ENCODE results near the gene TRPM1.

The TRPM1 gene

GRCh38 chr15:31013863-31014607 is 87.5 kb downstream of the TRPM1 start:
- no peak for DNase-seq

GRCh38 chr15:31012455-31012854 is 89.1 kb downstream of the TRPM1 start:
- no peak for DNase-seq

GRCh38 chr15:31010036-31010435 is 91.5 kb downstream of the TRPM1 start:
- DNase-seq = no peak

GRCh38 chr15:31005660-31006059 is 95.9 kb downstream of the TRPM1 start:
- no peak for DNase-seq

GRCh38 chr15:31004220-31004733 is 97.2 kb downstream of the TRPM1 start:
- no peak for DNase-seq

GRCh38 chr15:31001702-31002101 is 99.8 kb downstream of the TRPM1 start:
- DNase-seq = no peak

- no peak for DNase-seq
Observed at GRCh38 chr15:30999729-31000128, 101.8 kb downstream of the TRPM1 start.

GRCh38 chr15:30997270-30997669 is 104.3 kb downstream of the TRPM1 start:
- no peak for DNase-seq

GRCh38 chr15:30992249-30992864 is 109.2 kb downstream of the TRPM1 start:
- no peak for DNase-seq

GRCh38 chr15:30991255-30992235 is 110.0 kb downstream of the TRPM1 start, which contains the start of gene MTMR10:
Gene MTMR10, minus strand, starts transcription at chr15:30991628. Its CDS starts 122 bp downstream, at chr15:30991506.
- DNase-seq = peak; percentile 46

- no peak for DNase-seq
Observed at GRCh38 chr15:30990446-30991254, 110.9 kb downstream of the TRPM1 start.

- DNase-seq = no peak
Observed at GRCh38 chr15:30990036-30990435, 111.5 kb downstream of the TRPM1 start.

- no peak for DNase-seq
Observed at GRCh38 chr15:30985081-30985531, 116.4 kb downstream of the TRPM1 start.

GRCh38 chr15:30984542-30984941 is 117.0 kb downstream of the TRPM1 start:
- no peak for DNase-seq

GRCh38 chr15:30984118-30984517 is 117.4 kb downstream of the TRPM1 start:
- no peak for DNase-seq

- no peak for DNase-seq
Observed at GRCh38 chr15:30979457-30979856, 122.1 kb downstream of the TRPM1 start.

GRCh38 chr15:30978328-30978727 is 123.2 kb downstream of the TRPM1 start:
- DNase-seq = no peak

- no peak for DNase-seq
Observed at GRCh38 chr15:30974112-30974511, 127.4 kb downstream of the TRPM1 start.

- DNase-seq = no peak
Observed at GRCh38 chr15:30973379-30973778, 128.1 kb downstream of the TRPM1 start.

- DNase-seq = no peak
Observed at GRCh38 chr15:30969724-30970123, 131.8 kb downstream of the TRPM1 start.

GRCh38 chr15:30963681-30964080 is 137.8 kb downstream of the TRPM1 start:
- no peak for DNase-seq

GRCh38 chr15:30962659-30963058 is 138.9 kb downstream of the TRPM1 start:
- DNase-seq = no peak
